Stomach smooth muscle (tissue), 2 donors: ENCODE data around the gene ZFYVE9.

Experiments
- H3K27ac ChIP-seq: one replicate; pipeline ENCODE4 v1.7.0; 2013; ENCODE audit warnings: mild to moderate bottlenecking, low read length, inconsistent platforms
- H3K27me3 ChIP-seq, 2 donors: one replicate each; pipeline ENCODE4 v1.7.0; 2013; ENCODE audit warnings: low read length in 2 of 2; ENCODE audit not compliant: insufficient read depth in 2 of 2, control insufficient read depth in 1 of 2
- H3K36me3 ChIP-seq, 2 donors: one replicate each; pipeline ENCODE4 v1.7.0; 2013; ENCODE audit warnings: low read length in 2 of 2; ENCODE audit not compliant: control insufficient read depth in 2 of 2, insufficient read depth in 2 of 2
- H3K4me1 ChIP-seq: one replicate; pipeline ENCODE4 v1.7.0; 2013; ENCODE audit warnings: low read length; ENCODE audit not compliant: control insufficient read depth, insufficient read depth
- H3K4me3 ChIP-seq, 2 donors: one replicate each; pipeline ENCODE4 v1.7.0; 2013; ENCODE audit warnings: low read length in 2 of 2
- H3K9ac ChIP-seq, 2 donors: one replicate each; pipeline ENCODE4 v1.7.0; 2013; ENCODE audit warnings: low read length in 2 of 2, mild to moderate bottlenecking in 1 of 2
- H3K9me3 ChIP-seq, 2 donors: one replicate each; pipeline ENCODE4 v1.7.0; 2013; ENCODE audit warnings: low read length in 2 of 2; ENCODE audit not compliant: control insufficient read depth in 2 of 2
- donor health status: healthy.
- donor health status: Pancreatic carcinoma.

The ZFYVE9 gene

GRCh38 chr1:52225174-52225573 is 83.3 kb downstream of the ZFYVE9 start:
- Histone ChIP-seq H3K27me3 (no peaks in the 10 kb centered on the region), H3K36me3 (no peaks in the 10 kb centered on the region), H3K4me3 (no peak overlapping the region), H3K9me3 (peaks cover 0 to 3% of the 10 kb centered on the region in 2 donors), H3K27ac (no peak overlapping the region), H3K4me1 (no peaks in the 10 kb centered on the region), H3K9ac (no peak overlapping the region)

GRCh38 chr1:52229494-52229893 is 87.6 kb downstream of the ZFYVE9 start:
- H3K4me1 ChIP-seq = no peaks in the 10 kb centered on the region

GRCh38 chr1:52233463-52233862 is 91.6 kb downstream of the ZFYVE9 start:
- Histone ChIP-seq H3K9me3 (no peaks in the 10 kb centered on the region), H3K27ac (no peak overlapping the region), H3K4me1 (no peaks in the 10 kb centered on the region), H3K9ac (no peak overlapping the region), H3K4me3 (no peak overlapping the region), H3K27me3 (no peaks in the 10 kb centered on the region), H3K36me3 (peaks cover 0 to 2% of the 10 kb centered on the region in 2 donors)

More at GRCh38 chr1:52229494-52229893, 87.6 kb downstream of the ZFYVE9 start:
- Histone ChIP-seq H3K9ac (no peak overlapping the region), H3K36me3 (no peaks in the 10 kb centered on the region), H3K27ac (no peak overlapping the region), H3K4me3 (no peak overlapping the region), H3K27me3 (no peaks in the 10 kb centered on the region), H3K9me3 (no peaks in the 10 kb centered on the region)

GRCh38 chr1:52234014-52234413 is 92.1 kb downstream of the ZFYVE9 start:
- Histone ChIP-seq H3K4me1 (no peaks in the 10 kb centered on the region), H3K4me3 (no peak overlapping the region), H3K9me3 (no peaks in the 10 kb centered on the region), H3K36me3 (peaks cover 0 to 2% of the 10 kb centered on the region in 2 donors), H3K27me3 (no peaks in the 10 kb centered on the region), H3K9ac (no peak overlapping the region), H3K27ac (no peak overlapping the region)

- Histone ChIP-seq H3K4me3 (no peak overlapping the region), H3K27me3 (no peaks in the 10 kb centered on the region), H3K9ac (no peak overlapping the region), H3K27ac (no peak overlapping the region), H3K36me3 (peaks cover 0 to 2% of the 10 kb centered on the region in 2 donors), H3K4me1 (no peaks in the 10 kb centered on the region), H3K9me3 (no peaks in the 10 kb centered on the region)
Measured at GRCh38 chr1:52234708-52235107, 92.8 kb downstream of the ZFYVE9 start.

- Histone ChIP-seq H3K9me3 (no peaks in the 10 kb centered on the region), H3K36me3 (peaks cover 0 to 2% of the 10 kb centered on the region in 2 donors), H3K9ac (no peak overlapping the region), H3K27me3 (no peaks in the 10 kb centered on the region), H3K4me1 (no peaks in the 10 kb centered on the region), H3K27ac (no peak overlapping the region), H3K4me3 (no peak overlapping the region)
Measured at GRCh38 chr1:52235646-52236045, 93.8 kb downstream of the ZFYVE9 start.

- H3K9ac ChIP-seq = no peak overlapping the region
- no peaks in the 10 kb centered on the region for H3K9me3 ChIP-seq
- H3K36me3 ChIP-seq = peaks cover 0 to 2% of the 10 kb centered on the region in 2 donors
- no peak overlapping the region for H3K4me3 ChIP-seq
- no peak overlapping the region for H3K27ac ChIP-seq
- H3K4me1 ChIP-seq = no peaks in the 10 kb centered on the region
- H3K27me3 ChIP-seq = no peaks in the 10 kb centered on the region
Measured at GRCh38 chr1:52237430-52237829, 95.5 kb downstream of the ZFYVE9 start.

- H3K36me3 ChIP-seq = peaks cover 0 to 2% of the 10 kb centered on the region in 2 donors
- no peak overlapping the region for H3K9ac ChIP-seq
- no peaks in the 10 kb centered on the region for H3K9me3 ChIP-seq
- H3K4me3 ChIP-seq = no peak overlapping the region
- H3K4me1 ChIP-seq = no peaks in the 10 kb centered on the region
- H3K27me3 ChIP-seq = no peaks in the 10 kb centered on the region
- H3K27ac ChIP-seq = no peak overlapping the region
Measured at GRCh38 chr1:52238474-52238873, 96.6 kb downstream of the ZFYVE9 start.

GRCh38 chr1:52238887-52239707 is 97.2 kb downstream of the ZFYVE9 start:
- Histone ChIP-seq H3K27me3 (no peaks in the 10 kb centered on the region), H3K4me1 (no peaks in the 10 kb centered on the region), H3K36me3 (peaks cover 0 to 2% of the 10 kb centered on the region in 2 donors), H3K9ac (no peak overlapping the region), H3K4me3 (no peak overlapping the region), H3K27ac (no peak overlapping the region), H3K9me3 (no peaks in the 10 kb centered on the region)

GRCh38 chr1:52239708-52240001 is 97.8 kb downstream of the ZFYVE9 start:
- H3K36me3 ChIP-seq = peaks cover 0 to 2% of the 10 kb centered on the region in 2 donors

GRCh38 chr1:52240592-52241210 is 98.8 kb downstream of the ZFYVE9 start:
- H3K27me3 ChIP-seq = no peaks in the 10 kb centered on the region

More at GRCh38 chr1:52239708-52240001, 97.8 kb downstream of the ZFYVE9 start:
- Histone ChIP-seq H3K9me3 (no peaks in the 10 kb centered on the region), H3K27me3 (no peaks in the 10 kb centered on the region), H3K27ac (no peak overlapping the region), H3K4me3 (no peak overlapping the region), H3K9ac (no peak overlapping the region), H3K4me1 (no peaks in the 10 kb centered on the region)

More at GRCh38 chr1:52240592-52241210, 98.8 kb downstream of the ZFYVE9 start:
- no peaks in the 10 kb centered on the region for H3K4me1 ChIP-seq
- no peaks in the 10 kb centered on the region for H3K9me3 ChIP-seq
- H3K27ac ChIP-seq = no peak overlapping the region
- no peak overlapping the region for H3K4me3 ChIP-seq
- H3K36me3 ChIP-seq = peaks cover 0 to 2% of the 10 kb centered on the region in 2 donors
- H3K9ac ChIP-seq = no peak overlapping the region
